Measurements from ENCODE around the gene WNT3.

WNT3 gene

GRCh38 chr17:46785696-46786095, 32.8 kb downstream of the WNT3 start:
- peaks cover 10% of the 10 kb centered on the region for H3K9me3 ChIP-seq (ENCODE audit: control insufficient read depth, insufficient read depth, low read depth, low read length)
- H3K27ac ChIP-seq (ENCODE audit: low read depth, low read length): peak overlapping the region; percentile 65; the same call in 1 of the 2 replicates
- peaks cover 5% of the 10 kb centered on the region; the same call in 1 of the 2 replicates for H3K36me3 ChIP-seq (ENCODE audit: control insufficient read depth, insufficient read depth, low read length)
- H3K27me3 ChIP-seq (ENCODE audit: control insufficient read depth, insufficient read depth, low read length): peaks cover 4% of the 10 kb centered on the region; the same call in 1 of the 2 replicates
- H3K9ac ChIP-seq (ENCODE audit: low read length): no peak overlapping the region
- peaks cover 42% of the 10 kb centered on the region for H3K4me1 ChIP-seq (ENCODE audit: control insufficient read depth, insufficient read depth, low read length)
- no peak overlapping the region for H3K4me3 ChIP-seq (ENCODE audit: low read depth, low read length)

GRCh38 chr17:46783031-46783593, 35.4 kb downstream of the WNT3 start:
- H3K27ac ChIP-seq (ENCODE audit: low read depth, low read length): no peak overlapping the region
- peaks cover 51% of the 10 kb centered on the region for H3K4me1 ChIP-seq (ENCODE audit: control insufficient read depth, insufficient read depth, low read length)

GRCh38 chr17:46782250-46782953, 36.1 kb downstream of the WNT3 start:
- Histone ChIP-seq H3K4me1 (ENCODE audit: control insufficient read depth, insufficient read depth, low read length) (peaks cover 54% of the 10 kb centered on the region), H3K36me3 (ENCODE audit: control insufficient read depth, insufficient read depth, low read length) (no peaks in the 10 kb centered on the region), H3K27me3 (ENCODE audit: control insufficient read depth, insufficient read depth, low read length) (peaks cover 4% of the 10 kb centered on the region; the same call in 1 of the 2 replicates), H3K9me3 (ENCODE audit: control insufficient read depth, insufficient read depth, low read depth, low read length) (no peaks in the 10 kb centered on the region), H3K9ac (ENCODE audit: low read length) (no peak overlapping the region), H3K4me3 (ENCODE audit: low read depth, low read length) (no peak overlapping the region), H3K27ac (ENCODE audit: low read depth, low read length) (no peak overlapping the region)

More at GRCh38 chr17:46783031-46783593, 35.4 kb downstream of the WNT3 start:
- H3K9me3 ChIP-seq (ENCODE audit: control insufficient read depth, insufficient read depth, low read depth, low read length): no peaks in the 10 kb centered on the region
- H3K4me3 ChIP-seq (ENCODE audit: low read depth, low read length): no peak overlapping the region
- no peak overlapping the region for H3K9ac ChIP-seq (ENCODE audit: low read length)
- no peaks in the 10 kb centered on the region for H3K36me3 ChIP-seq (ENCODE audit: control insufficient read depth, insufficient read depth, low read length)
- no peaks in the 10 kb centered on the region for H3K27me3 ChIP-seq (ENCODE audit: control insufficient read depth, insufficient read depth, low read length)

GRCh38 chr17:46780003-46780373, 38.5 kb downstream of the WNT3 start:
- no peak overlapping the region for H3K27ac ChIP-seq (ENCODE audit: low read depth, low read length)
- H3K9me3 ChIP-seq (ENCODE audit: control insufficient read depth, insufficient read depth, low read depth, low read length): no peaks in the 10 kb centered on the region
- no peaks in the 10 kb centered on the region for H3K36me3 ChIP-seq (ENCODE audit: control insufficient read depth, insufficient read depth, low read length)
- no peak overlapping the region for H3K9ac ChIP-seq (ENCODE audit: low read length)
- H3K27me3 ChIP-seq (ENCODE audit: control insufficient read depth, insufficient read depth, low read length): peaks cover 23% of the 10 kb centered on the region
- no peak overlapping the region for H3K4me3 ChIP-seq (ENCODE audit: low read depth, low read length)
- peaks cover 36% of the 10 kb centered on the region; the same call in 1 of the 2 replicates for H3K4me1 ChIP-seq (ENCODE audit: control insufficient read depth, insufficient read depth, low read length)

GRCh38 chr17:46777943-46778915, 40.3 kb downstream of the WNT3 start:
- no peaks in the 10 kb centered on the region for H3K36me3 ChIP-seq (ENCODE audit: control insufficient read depth, insufficient read depth, low read length)
- no peak overlapping the region for H3K9ac ChIP-seq (ENCODE audit: low read length)
- H3K27me3 ChIP-seq (ENCODE audit: control insufficient read depth, insufficient read depth, low read length): peaks cover 40% of the 10 kb centered on the region
- no peak overlapping the region for H3K4me3 ChIP-seq (ENCODE audit: low read depth, low read length)
- H3K27ac ChIP-seq (ENCODE audit: low read depth, low read length): no peak overlapping the region
- no peaks in the 10 kb centered on the region for H3K9me3 ChIP-seq (ENCODE audit: control insufficient read depth, insufficient read depth, low read depth, low read length)
- H3K4me1 ChIP-seq (ENCODE audit: control insufficient read depth, insufficient read depth, low read length): peaks cover 52% of the 10 kb centered on the region

GRCh38 chr17:46776298-46777005, 42.0 kb downstream of the WNT3 start:
- H3K4me1 ChIP-seq (ENCODE audit: control insufficient read depth, insufficient read depth, low read length): peaks cover 49% of the 10 kb centered on the region
- no peaks in the 10 kb centered on the region for H3K36me3 ChIP-seq (ENCODE audit: control insufficient read depth, insufficient read depth, low read length)
- no peak overlapping the region for H3K27ac ChIP-seq (ENCODE audit: low read depth, low read length)
- no peak overlapping the region for H3K4me3 ChIP-seq (ENCODE audit: low read depth, low read length)
- H3K9me3 ChIP-seq (ENCODE audit: control insufficient read depth, insufficient read depth, low read depth, low read length): no peaks in the 10 kb centered on the region
- peaks cover 44% of the 10 kb centered on the region for H3K27me3 ChIP-seq (ENCODE audit: control insufficient read depth, insufficient read depth, low read length)
- H3K9ac ChIP-seq (ENCODE audit: low read length): no peak overlapping the region

- peak overlapping the region; percentile 55 for H3K9ac ChIP-seq (ENCODE audit: low read length)
- H3K36me3 ChIP-seq (ENCODE audit: control insufficient read depth, insufficient read depth, low read length): peaks cover 2% of the 10 kb centered on the region; the same call in 1 of the 2 replicates
- H3K4me3 ChIP-seq (ENCODE audit: low read depth, low read length): no peak overlapping the region
- no peaks in the 10 kb centered on the region for H3K9me3 ChIP-seq (ENCODE audit: control insufficient read depth, insufficient read depth, low read depth, low read length)
- peaks cover 61% of the 10 kb centered on the region for H3K27me3 ChIP-seq (ENCODE audit: control insufficient read depth, insufficient read depth, low read length)
- peaks cover 54% of the 10 kb centered on the region for H3K4me1 ChIP-seq (ENCODE audit: control insufficient read depth, insufficient read depth, low read length)
- H3K27ac ChIP-seq (ENCODE audit: low read depth, low read length): peak overlapping the region; percentile 46; the same call in 1 of the 2 replicates
Observed at GRCh38 chr17:46774108-46774737, 44.3 kb downstream of the WNT3 start.

- peaks cover 49% of the 10 kb centered on the region for H3K4me1 ChIP-seq (ENCODE audit: control insufficient read depth, insufficient read depth, low read length)
- H3K9ac ChIP-seq (ENCODE audit: low read length): peak overlapping the region; percentile 55
- peaks cover 62% of the 10 kb centered on the region for H3K27me3 ChIP-seq (ENCODE audit: control insufficient read depth, insufficient read depth, low read length)
- no peak overlapping the region for H3K4me3 ChIP-seq (ENCODE audit: low read depth, low read length)
- H3K36me3 ChIP-seq (ENCODE audit: control insufficient read depth, insufficient read depth, low read length): peaks cover 4% of the 10 kb centered on the region; the same call in 1 of the 2 replicates
- H3K9me3 ChIP-seq (ENCODE audit: control insufficient read depth, insufficient read depth, low read depth, low read length): no peaks in the 10 kb centered on the region
- peak overlapping the region; percentile 46; the same call in 1 of the 2 replicates for H3K27ac ChIP-seq (ENCODE audit: low read depth, low read length)
Observed at GRCh38 chr17:46773676-46774075, 44.8 kb downstream of the WNT3 start.

GRCh38 chr17:46773221-46773605, 45.3 kb downstream of the WNT3 start:
- Histone ChIP-seq H3K4me1 (ENCODE audit: control insufficient read depth, insufficient read depth, low read length) (peaks cover 46% of the 10 kb centered on the region), H3K27ac (ENCODE audit: low read depth, low read length) (peak overlapping the region; percentile 99; the same call in 1 of the 2 replicates), H3K9me3 (ENCODE audit: control insufficient read depth, insufficient read depth, low read depth, low read length) (no peaks in the 10 kb centered on the region), H3K27me3 (ENCODE audit: control insufficient read depth, insufficient read depth, low read length) (peaks cover 62% of the 10 kb centered on the region), H3K36me3 (ENCODE audit: control insufficient read depth, insufficient read depth, low read length) (peaks cover 9% of the 10 kb centered on the region), H3K4me3 (ENCODE audit: low read depth, low read length) (peak overlapping the region; percentile 40), H3K9ac (ENCODE audit: low read length) (peak overlapping the region; percentile 97)
